Rectal smooth muscle tissue (tissue), 1 donor: ENCODE measurements around the gene MAP2K5.

ENCODE experiments used
- H3K27ac ChIP-seq: one replicate; pipeline ENCODE4 v1.7.0; 2013; ENCODE audit warnings: low read depth, low read length, inconsistent platforms
- H3K27me3 ChIP-seq: one replicate; pipeline ENCODE4 v1.7.0; 2013; ENCODE audit warnings: low read length; ENCODE audit not compliant: control insufficient read depth, insufficient read depth
- H3K36me3 ChIP-seq: one replicate; pipeline ENCODE4 v1.7.0; 2013; ENCODE audit warnings: low read length; ENCODE audit not compliant: control insufficient read depth, insufficient read depth
- H3K4me1 ChIP-seq: one replicate; pipeline ENCODE4 v1.7.0; 2013; ENCODE audit warnings: low read length; ENCODE audit not compliant: control insufficient read depth, insufficient read depth
- H3K4me3 ChIP-seq: one replicate; pipeline ENCODE4 v1.7.0; 2013; ENCODE audit warnings: low read length
- H3K9ac ChIP-seq: one replicate; pipeline ENCODE4 v1.7.0; 2013; ENCODE audit warnings: low read length

Gene MAP2K5

DNA sequence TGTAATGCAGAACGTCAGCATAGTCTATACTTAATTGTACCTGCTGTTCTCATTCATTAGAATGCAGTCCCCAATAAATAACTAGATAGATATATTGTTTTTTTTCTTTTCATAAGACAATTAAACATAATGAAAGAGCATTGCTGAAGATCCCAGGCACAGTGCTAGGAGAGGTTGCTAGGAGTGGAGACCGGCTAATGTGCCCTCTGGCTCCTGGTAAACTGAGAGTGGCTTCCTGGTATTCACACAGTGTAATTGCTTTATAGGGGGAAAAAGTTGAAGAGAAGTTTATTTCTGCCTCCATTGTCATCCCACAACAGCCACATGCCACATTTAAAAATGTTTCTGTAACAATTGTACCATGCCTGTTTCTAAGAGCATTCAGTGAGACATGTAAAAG is 135.6 kb downstream of the MAP2K5 start:
- Histone ChIP-seq H3K36me3 (no peaks in the 10 kb centered on the region), H3K27me3 (no peaks in the 10 kb centered on the region), H3K4me1 (no peaks in the 10 kb centered on the region), H3K4me3 (no peak overlapping the region), H3K9ac (no peak overlapping the region), H3K27ac (no peak overlapping the region)

DNA sequence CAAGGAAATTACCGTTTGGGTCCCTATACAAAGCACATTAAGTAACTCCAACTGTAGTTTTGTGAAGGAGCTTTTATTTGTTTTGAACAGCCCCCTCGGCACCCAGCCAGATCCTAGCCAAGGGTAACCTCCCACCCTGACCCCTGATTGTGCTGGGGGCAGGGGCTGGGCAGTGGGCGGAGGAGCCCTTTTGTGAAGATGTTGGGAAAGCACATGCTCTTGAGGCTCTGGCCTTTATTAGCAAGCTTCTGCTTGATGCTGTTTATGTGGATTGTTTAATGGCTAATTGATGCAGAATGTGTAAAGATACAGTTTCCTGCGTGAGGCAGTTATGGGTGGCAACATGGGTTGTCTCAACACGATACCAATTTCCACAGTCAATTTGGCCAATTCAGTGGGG is 136.5 kb downstream of the MAP2K5 start:
- H3K4me1 ChIP-seq = no peaks in the 10 kb centered on the region
- no peaks in the 10 kb centered on the region for H3K36me3 ChIP-seq
- H3K27me3 ChIP-seq = no peaks in the 10 kb centered on the region
- H3K9ac ChIP-seq = no peak overlapping the region
- H3K4me3 ChIP-seq = no peak overlapping the region
- no peak overlapping the region for H3K27ac ChIP-seq

DNA sequence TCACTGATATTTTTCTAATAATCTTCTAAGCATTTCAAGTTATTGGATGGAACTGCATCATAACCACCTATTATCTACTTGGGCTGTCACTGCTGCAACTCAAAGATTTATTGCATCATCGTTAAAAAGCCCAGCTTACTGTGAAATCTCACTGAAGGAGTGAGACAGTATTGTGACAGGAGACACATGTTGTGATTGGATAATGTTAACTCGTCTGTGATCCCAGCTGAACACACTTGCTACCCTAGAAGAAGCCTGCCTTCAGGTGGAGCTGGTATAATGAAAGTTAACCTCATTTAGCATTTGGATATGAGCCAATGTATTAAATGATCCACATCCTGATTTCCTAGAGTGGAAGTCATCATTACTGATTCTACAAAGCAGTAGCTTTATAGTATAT is 138.1 kb downstream of the MAP2K5 start:
- Histone ChIP-seq H3K4me1 (no peaks in the 10 kb centered on the region), H3K4me3 (no peak overlapping the region), H3K27ac (no peak overlapping the region), H3K9ac (no peak overlapping the region), H3K36me3 (no peaks in the 10 kb centered on the region), H3K27me3 (no peaks in the 10 kb centered on the region)

DNA sequence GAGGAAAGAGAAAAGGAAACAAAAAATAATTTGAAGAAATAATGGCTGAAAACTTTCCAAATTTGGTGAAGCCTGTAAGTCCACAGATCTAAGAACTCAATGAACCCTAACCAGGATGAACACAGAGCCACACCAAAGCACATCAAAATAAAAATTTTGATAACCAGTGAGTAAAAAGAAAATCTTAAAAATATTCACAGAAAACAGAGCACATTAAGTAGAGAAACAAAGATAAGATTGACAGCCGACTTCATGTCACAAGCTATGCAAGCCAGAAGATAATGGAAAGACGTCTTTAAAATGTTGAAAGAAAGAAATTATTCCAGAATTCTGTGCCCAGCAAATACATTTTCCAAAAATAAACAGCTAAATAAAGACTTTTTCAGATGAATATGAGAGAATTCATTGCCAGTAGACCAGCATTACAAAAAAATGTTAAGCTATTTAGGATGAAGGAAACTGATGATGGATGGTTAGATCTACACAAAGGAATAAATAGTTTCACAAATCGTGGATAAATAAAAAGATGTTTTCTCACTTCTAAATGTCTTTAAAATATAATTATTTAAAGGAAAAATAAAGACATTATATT is 142.6 kb downstream of the MAP2K5 start:
- H3K4me3 ChIP-seq = no peak overlapping the region
- no peaks in the 10 kb centered on the region for H3K36me3 ChIP-seq
- no peak overlapping the region for H3K27ac ChIP-seq
- no peaks in the 10 kb centered on the region for H3K4me1 ChIP-seq
- no peak overlapping the region for H3K9ac ChIP-seq
- H3K27me3 ChIP-seq = no peaks in the 10 kb centered on the region

DNA sequence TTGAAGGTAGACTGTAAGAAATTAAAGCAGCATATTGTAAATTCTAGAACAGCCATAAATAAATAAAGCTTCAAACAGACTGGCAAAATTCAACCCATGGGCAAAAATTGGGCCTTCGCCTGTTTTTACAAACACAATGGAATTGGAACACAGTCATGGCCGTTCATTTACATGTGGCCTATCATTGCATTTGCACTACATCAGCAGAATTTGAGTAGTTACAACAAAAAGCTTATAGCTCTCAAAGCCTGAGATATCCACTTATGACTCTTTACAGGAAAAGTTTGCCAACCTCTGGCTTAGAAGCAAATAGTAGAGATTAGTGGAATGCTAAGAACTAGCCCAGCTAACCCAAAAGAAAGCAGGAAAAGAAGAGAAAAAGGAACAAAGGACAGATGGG is 143.2 kb downstream of the MAP2K5 start:
- Histone ChIP-seq H3K27ac (no peak overlapping the region), H3K4me3 (no peak overlapping the region)

DNA sequence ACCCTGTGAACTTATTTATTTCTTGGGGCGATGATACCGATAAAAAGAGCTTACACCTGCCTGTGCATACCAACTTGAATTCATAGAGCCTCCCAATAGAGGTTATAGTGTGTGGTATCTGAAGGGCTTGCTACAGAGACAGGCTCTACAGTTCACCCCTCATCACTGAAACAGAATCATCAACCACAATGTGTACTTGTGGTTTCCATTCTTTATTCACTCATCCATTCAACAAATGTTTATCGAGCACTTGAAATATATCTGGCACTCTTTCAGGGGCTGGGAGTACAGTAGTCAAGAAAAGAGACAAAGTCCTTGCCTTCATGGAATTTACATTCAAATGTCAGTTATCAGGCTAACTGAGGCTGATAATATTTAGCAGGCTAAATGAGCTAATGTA is 148.4 kb downstream of the MAP2K5 start:
- Histone ChIP-seq H3K4me3 (no peak overlapping the region), H3K27me3 (no peaks in the 10 kb centered on the region), H3K36me3 (no peaks in the 10 kb centered on the region), H3K27ac (no peak overlapping the region), H3K9ac (no peak overlapping the region), H3K4me1 (no peaks in the 10 kb centered on the region)

More for the DNA sequence above, 143.2 kb downstream of the MAP2K5 start:
- Histone ChIP-seq H3K9ac (no peak overlapping the region), H3K4me1 (no peaks in the 10 kb centered on the region), H3K36me3 (no peaks in the 10 kb centered on the region), H3K27me3 (no peaks in the 10 kb centered on the region)

DNA sequence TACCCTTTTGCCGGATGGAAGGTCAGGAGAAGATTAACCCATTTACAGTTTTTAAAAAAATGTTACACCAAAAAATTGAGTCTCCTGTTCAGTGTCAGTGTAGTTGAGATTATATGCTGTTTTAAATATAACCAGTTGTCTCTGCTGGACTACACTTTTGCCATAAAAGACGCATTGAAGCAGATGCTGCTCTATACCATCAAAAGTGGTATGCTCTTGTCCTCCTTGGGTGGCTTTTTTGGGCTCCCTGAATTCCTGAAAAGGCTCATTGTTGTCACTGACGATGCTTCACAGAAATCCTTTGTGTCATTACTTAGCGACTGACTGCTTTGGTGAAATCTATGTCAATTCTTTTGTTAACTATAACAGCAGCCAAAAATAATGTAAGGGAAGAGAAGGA is 148.9 kb downstream of the MAP2K5 start:
- H3K4me3 ChIP-seq = no peak overlapping the region
- H3K4me1 ChIP-seq = no peaks in the 10 kb centered on the region
- no peaks in the 10 kb centered on the region for H3K36me3 ChIP-seq
- no peak overlapping the region for H3K9ac ChIP-seq
- H3K27ac ChIP-seq = no peak overlapping the region
- no peaks in the 10 kb centered on the region for H3K27me3 ChIP-seq

DNA sequence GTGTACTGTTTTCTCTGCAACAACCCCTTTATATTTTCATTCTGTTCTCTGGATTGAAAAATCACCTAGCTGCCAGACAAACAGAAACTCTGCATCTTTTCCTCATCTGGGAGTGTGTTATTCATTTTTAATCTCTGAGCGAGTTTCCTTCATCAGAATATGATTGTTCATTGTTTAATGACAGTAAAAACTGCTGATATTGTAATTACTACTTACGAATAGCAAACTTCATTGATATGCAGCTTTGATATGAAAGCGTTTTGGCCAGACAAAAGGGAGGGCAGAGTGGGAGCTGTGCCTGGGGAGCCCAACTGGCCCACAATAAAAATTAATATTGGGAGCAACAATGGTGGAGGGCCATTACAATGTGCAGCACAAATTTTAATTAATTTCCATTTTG is 150.1 kb downstream of the MAP2K5 start:
- no peak overlapping the region for H3K9ac ChIP-seq

DNA sequence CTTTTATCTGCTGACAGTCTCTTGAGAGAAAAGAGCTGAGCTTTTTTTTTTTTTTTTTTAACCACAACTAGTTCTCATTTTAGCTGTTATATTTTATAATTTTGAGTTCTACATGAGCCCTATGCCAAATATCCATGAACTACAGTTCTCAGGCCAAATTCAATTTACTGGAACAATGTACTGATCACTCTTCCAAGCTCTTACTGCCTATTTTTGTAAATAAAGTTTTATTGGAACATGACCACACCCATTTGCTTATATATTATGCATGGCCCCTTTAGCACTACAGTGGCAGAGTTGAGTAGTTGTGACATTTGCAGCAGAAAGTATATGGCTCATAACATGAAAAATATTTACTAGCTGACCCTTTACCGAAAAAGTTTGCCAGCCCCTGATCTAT is 153.6 kb downstream of the MAP2K5 start:
- no peaks in the 10 kb centered on the region for H3K4me1 ChIP-seq
- no peak overlapping the region for H3K4me3 ChIP-seq
- no peak overlapping the region for H3K9ac ChIP-seq
- H3K27me3 ChIP-seq = no peaks in the 10 kb centered on the region
- no peaks in the 10 kb centered on the region for H3K36me3 ChIP-seq
- H3K27ac ChIP-seq = no peak overlapping the region

More for the DNA sequence above, 150.1 kb downstream of the MAP2K5 start:
- H3K4me3 ChIP-seq = no peak overlapping the region
- H3K36me3 ChIP-seq = no peaks in the 10 kb centered on the region
- H3K4me1 ChIP-seq = no peaks in the 10 kb centered on the region
- H3K27ac ChIP-seq = no peak overlapping the region
- no peaks in the 10 kb centered on the region for H3K27me3 ChIP-seq

DNA sequence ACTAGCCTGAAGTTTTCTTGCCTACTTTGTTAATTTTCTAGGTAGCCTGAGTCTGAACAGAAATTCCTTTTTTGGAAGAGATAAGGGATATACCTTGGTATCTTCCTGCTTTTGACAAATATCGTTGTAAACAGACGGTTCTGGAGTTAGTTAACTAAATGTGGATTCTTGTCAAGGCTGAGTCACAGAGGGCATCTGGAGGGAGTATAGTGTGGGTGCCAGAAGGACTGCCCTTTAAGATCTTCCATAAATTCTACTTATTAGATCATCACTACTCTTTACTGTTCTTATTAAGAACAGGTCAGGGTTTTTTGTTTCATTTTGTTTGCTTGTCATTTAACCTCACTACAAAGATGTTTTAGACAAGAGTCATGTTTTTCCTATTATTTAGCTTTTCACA is 157.5 kb downstream of the MAP2K5 start:
- no peaks in the 10 kb centered on the region for H3K27me3 ChIP-seq
- H3K9ac ChIP-seq = no peak overlapping the region
- no peak overlapping the region for H3K27ac ChIP-seq
- H3K36me3 ChIP-seq = no peaks in the 10 kb centered on the region
- H3K4me1 ChIP-seq = no peaks in the 10 kb centered on the region
- no peak overlapping the region for H3K4me3 ChIP-seq

DNA sequence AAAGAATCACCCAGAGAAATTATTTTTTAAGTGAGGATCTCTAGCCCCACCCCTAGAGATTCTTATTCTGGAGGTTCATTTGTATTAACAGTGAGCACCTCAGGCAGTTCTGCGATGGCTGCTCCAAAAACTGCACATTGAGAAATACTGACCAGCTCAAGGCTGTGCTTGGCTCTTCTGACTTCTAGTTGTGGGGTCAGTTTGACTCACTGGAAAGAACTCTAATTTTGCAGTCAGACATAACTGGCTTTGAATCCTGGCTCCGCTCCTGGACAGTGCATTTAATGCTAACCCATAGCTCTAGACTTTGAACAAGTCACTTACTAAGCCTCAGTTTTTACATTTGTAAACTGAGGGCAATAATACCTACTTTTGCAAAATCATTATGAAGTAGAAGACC is 159.2 kb downstream of the MAP2K5 start:
- Histone ChIP-seq H3K36me3 (no peaks in the 10 kb centered on the region), H3K9ac (no peak overlapping the region), H3K27me3 (no peaks in the 10 kb centered on the region), H3K4me3 (no peak overlapping the region), H3K27ac (no peak overlapping the region), H3K4me1 (no peaks in the 10 kb centered on the region)

DNA sequence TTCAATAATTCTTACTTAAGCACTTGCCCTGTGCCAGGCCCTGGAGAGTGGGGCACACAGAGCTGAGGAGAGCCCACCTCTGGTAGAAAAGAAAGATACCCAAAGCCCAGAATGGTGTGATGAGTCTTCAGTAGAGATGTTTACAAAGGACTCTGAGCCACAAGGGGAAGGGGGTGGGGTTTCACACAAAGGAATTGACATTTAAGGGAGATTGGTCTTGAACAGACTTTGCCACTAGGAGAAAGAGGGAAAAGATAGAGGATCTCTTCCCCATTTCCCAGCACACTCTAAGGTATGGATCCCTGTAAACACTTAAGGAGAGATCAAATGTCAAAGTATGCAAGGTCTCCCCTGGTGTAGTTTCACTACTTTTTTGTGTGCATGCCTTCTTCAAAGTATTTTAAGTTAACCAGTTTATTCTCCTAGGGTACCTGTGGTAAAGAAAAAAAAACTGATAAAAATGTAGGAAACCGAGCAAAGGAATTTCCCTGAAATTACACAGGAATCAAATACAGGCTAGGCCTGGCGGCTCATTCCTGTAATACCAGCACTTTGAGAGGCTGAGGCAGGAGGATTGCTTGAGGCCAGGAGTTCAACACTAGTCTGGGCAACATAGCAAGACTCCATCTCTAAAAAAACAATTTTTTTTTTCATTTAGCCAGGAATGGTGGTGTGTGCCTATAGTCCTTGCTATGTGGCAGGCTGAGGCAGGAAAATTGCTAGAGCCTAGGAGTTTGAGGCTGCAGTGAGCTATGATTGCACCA is 165.2 kb downstream of the MAP2K5 start:
- Histone ChIP-seq H3K4me1 (no peaks in the 10 kb centered on the region), H3K9ac (no peak overlapping the region), H3K27me3 (no peaks in the 10 kb centered on the region), H3K4me3 (no peak overlapping the region), H3K36me3 (no peaks in the 10 kb centered on the region), H3K27ac (no peak overlapping the region)

DNA sequence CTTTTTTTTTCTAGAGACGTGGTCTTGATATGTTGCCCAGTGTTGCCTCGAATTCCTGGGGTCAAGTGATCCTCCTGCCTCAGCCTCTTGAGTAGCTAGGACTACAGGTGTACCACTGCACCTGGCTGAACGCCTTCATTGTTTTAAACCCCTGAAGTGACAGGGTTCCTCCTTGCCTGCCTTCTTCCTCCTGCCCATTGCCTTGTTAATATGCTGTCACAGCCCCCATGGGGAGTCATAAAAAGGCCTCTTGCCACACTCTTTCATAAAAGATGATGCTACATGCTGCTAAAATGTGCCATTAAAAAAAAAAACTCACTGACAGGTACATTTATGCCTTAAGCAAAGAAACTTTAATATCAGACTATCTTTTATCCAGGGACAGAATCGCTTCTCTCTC is 166.0 kb downstream of the MAP2K5 start:
- H3K27ac ChIP-seq = no peak overlapping the region
- H3K4me3 ChIP-seq = no peak overlapping the region
- H3K9ac ChIP-seq = no peak overlapping the region
- no peaks in the 10 kb centered on the region for H3K4me1 ChIP-seq
- no peaks in the 10 kb centered on the region for H3K36me3 ChIP-seq
- no peaks in the 10 kb centered on the region for H3K27me3 ChIP-seq
